HG03354 (cell line): ENCODE measurements around the gene RASD1.
A peak's percentile ranks its signal among the peaks of the same experiment; 100 is the strongest.

Experiments
- ATAC-seq: cut with Tn5 transposase; IDR thresholded peaks from one replicate; pipeline ENCODE4 v1.9.1; 2021; ENCODE audit warnings: mild to moderate bottlenecking; ENCODE audit not compliant: unreplicated experiment, poor library complexity, severe bottlenecking

Gene RASD1

DNA sequence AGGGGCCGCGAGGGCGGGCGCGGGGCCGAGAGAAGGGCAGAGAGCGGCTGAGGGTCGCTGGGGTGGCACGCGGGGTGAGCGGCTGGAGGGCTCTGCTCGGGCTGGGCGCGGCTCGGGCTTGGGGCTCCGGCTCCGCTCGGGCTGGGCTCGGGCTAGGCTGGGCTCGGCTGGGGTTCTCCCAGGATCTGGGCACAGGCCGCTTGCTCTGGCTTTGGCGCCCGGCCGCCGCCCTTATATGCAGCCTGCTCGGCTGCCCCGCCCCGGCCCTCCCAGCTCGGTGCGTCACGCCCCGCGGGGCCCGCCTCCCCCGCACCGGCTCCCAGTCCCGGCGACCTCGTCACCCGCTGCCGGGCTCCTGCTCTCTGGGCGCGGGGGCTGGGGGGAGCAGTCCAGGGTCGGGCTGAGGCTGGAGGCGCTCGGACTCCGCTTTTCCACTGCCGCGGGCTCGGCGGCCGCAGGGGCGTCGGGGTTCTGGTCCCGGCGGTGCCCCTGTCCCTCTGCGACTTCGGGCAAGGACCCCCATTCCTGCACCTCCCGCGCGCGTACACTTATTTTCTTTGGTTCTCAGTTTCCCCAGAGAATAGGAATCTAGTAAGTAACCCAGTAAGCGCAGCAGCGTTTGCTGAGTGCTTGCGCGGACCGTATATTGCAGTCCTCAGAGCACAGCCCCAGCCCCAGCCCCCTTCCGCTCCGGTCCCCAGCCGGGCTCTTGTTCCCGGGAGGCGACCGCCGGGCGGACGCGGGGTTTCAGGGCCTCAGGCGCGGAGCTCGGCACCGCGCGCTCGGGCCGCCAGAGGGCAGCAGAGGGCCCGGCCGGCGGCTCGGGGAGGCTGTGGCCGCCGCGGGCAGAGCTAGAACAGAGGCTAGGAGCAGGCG is at the start of gene RASD1:
Gene RASD1, minus strand, starts transcription at position 207 of the 876 bp plus-strand sequence. CDS start 214 bp downstream, outside the sequence.
- peak; percentile 77 for ATAC-seq

- no peak for ATAC-seq
Observed at GRCh38 chr17:17545984-17546383, 49.8 kb upstream of the RASD1 start.

DNA sequence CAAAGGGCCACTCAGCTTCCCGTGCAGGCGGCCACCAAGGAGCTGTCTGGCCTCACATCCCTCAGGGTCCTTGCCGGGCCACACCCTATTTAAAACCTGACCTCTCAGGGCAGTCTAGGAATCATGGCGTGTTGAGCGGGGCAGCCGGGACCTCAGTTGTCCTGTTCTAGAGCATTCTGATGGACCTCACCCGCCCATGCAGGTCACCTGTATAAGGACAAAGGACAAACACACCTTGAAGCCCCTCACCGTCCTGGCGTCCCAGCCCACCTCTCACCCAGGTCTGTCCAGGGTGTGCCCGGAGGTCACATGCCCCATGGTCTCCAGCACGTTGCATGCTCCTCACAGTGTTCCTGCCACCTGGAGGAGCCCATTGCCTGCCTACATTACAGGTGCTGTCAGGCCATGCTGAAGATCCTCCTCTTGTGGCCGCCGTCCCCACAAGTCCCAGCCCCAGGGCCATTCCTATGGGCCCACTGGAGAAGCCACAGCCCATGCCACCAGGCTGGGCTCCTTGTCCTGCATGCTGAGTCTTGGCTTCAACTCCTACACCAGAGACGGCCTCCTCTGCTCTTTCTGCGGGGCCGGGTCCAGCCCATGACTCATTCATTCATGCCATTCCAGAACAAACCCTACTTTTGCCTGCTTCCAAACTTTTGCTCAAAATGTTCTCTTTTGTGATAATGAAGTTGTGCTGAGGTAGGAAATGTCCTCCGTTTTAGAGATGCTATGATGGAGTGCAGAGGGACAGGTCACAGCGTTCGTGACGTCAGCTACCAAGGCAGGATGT is 49.0 kb upstream of the RASD1 start:
- no peak for ATAC-seq

GRCh38 chr17:17542906-17543635 is 46.9 kb upstream of the RASD1 start:
- ATAC-seq: no peak

DNA sequence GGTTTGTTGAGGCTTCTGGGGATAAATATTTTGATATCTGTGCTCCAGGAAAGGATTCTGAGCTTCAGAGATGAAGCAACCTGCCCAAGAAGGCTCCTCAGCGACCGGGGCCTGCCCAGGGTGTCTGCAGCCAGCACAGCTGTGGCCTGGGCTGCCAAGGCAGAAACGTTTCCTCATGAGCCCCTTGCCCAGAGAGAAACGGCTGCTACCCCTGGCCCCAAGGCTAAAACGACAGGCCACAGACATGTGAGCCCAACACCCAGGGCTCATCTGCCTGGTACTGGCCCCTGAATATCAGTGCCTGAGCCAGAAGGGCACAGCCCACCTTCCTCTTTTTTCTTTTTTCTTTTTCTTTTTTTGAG is 45.4 kb upstream of the RASD1 start:
- ATAC-seq: no peak

DNA sequence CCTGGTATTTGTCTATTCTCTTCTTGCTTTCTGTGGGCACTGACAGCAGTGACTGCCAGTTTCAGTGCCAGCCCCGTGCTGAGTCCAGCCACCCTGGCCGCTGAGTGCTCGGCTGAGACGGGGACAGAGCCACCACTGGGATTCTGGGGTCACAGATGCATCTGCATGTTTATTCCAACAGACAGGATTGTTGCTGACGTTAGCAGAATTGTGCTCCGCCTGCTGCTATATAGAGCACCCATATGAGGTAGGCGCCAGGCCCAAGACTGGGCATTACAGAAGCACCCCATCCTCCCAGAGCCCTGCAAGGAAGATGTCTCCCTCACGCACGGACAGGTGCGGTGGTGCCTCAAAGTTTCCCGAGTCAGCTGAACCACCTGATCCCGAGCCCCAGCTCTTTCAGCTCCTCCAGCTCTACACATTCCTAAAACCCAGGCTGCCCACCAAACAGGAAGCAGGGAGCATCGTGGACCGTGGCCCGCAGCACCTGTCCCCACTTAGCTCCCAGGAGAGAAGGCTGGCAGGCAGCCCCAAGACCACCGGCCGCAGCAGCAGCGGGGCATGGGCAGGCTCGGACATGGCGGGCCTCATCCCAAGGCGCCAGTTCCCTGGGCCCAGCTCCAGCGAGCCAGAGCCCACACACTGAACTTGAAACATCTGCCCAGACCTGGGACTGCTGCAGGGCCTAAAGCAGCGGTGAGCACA is 44.9 kb upstream of the RASD1 start:
- ATAC-seq: no peak

- no peak for ATAC-seq
Observed at GRCh38 chr17:17540278-17540906, 44.2 kb upstream of the RASD1 start.

GRCh38 chr17:17539591-17539990 is 43.4 kb upstream of the RASD1 start:
- no peak for ATAC-seq

DNA sequence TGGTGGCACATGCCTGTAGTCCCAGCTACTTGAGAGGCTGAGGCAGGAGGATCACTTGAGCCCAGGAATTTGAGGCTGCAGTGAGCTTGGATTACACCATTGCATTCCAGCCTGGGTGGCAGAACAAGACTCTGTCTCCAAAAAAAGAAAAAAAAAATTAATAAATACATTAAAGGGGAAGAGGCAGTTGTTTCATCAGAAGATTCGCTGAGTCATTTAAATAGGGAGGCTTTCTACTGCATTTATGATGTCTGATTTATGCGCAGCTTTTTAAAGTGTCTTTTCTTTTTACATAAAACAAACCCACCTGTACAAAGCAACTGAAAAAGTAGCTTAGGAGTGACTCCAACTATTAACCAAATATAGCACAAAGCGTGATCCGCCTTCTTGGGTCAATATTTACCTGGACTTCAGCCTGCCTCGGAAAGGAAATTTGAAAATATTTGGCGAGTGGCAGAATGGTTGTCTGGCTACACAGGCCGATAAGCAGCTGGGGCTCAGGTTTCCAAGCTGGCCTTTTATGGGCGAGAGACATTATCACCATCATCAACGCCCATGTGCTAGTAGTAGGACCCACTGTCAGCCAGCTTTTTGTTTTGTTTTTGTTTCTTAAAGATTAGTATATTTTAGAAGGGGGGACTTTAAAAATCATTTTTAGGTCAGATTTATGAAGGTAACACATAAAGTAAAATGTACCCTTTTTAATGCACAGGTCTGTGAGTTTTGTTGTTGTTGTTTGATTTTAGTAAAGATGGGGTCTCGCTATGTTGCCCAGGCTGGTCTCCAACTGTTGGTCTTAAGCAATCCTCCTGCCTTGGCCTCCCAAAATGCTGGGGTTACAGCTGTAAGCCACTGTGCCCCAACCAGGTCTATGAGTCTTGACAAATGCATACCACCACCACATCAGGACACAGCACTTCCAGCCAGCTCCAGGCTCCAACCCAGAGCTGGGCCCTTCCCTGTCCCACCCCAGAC is 42.5 kb upstream of the RASD1 start:
- no peak for ATAC-seq

- ATAC-seq: no peak
Observed at GRCh38 chr17:17537311-17538099, 41.3 kb upstream of the RASD1 start.

DNA sequence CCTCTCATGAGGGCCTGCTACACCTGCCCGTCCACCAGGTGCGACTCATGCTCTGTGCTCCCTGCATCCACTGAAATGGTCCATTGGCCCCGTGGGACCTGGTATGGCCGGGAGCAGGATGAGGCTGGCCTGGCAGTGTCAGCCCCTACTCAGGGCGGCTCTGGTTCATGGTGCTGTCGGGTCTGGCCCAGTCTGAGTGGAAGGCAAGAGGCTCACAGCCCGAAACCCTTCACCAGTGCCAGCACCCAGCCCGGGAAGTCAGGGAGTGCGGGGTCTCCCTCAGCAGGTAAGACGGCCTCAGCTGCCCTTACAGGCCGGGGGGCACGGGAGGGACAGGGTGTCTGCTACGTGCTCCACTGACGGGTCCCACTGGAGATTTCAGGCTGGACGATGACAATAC is 40.5 kb upstream of the RASD1 start:
- no peak for ATAC-seq

GRCh38 chr17:17535957-17536356 is 39.8 kb upstream of the RASD1 start:
- ATAC-seq: no peak

DNA sequence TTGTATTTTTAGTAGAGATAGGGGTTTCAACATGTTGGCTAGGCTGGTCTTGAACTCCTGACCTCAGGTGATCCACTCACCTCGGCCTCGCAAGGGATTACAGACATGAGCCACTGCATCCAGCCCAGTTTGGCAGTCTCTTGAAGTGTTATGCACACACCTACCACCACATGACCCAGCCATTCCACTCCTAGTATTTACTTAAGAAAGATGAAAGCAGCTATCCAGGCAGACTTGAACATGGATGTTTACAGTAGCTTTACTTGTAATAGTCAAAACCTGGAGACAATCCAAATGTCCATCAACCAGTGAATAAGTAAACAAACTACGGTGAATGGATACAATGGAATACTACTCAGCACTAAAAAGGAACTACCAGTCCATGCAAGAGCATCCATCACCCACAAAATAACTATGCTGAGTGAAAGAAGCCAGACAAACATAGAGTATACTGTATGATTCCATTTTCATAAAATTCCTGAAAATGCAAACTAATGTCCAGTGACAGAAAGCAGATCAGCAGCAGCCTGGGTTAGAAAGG is 37.8 kb upstream of the RASD1 start:
- no peak for ATAC-seq

DNA sequence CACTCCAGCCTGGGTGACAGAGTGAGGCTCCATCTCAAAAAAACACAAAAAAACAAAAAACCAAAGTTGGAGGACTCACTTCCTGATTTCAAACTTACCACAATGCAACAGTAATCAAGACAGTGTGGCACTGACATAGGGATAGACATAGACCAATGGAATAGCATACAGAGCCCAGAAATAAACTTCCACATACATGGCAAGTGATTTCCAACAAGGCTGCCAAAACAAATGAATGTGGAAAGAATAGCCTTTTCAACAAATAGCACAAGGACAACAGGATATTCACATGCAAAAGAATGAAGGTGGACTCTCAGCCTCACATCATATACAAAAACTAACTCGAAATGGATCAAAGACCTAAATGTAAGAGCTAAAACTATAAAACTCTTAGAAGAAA is 36.8 kb upstream of the RASD1 start:
- ATAC-seq: no peak

GRCh38 chr17:17531156-17531555 is 35.0 kb upstream of the RASD1 start:
- ATAC-seq: no peak

- ATAC-seq: no peak
Observed at GRCh38 chr17:17528696-17529652, 32.8 kb upstream of the RASD1 start.
